GM12872 (cell line): Measurements from ENCODE around the gene ROR2.
A peak's percentile ranks its signal among the peaks of the same experiment; 100 is the strongest.

Source experiments
- CTCF ChIP-seq: IDR thresholded peaks from 3 replicates; pipeline ENCODE4 v1.5.1; 2011; ENCODE audit warnings: low read depth, mild to moderate bottlenecking, low read length, moderate library complexity; ENCODE audit not compliant: insufficient read depth

The ROR2 gene

GRCh38 chr9:91734371-91734981 is 215.6 kb downstream of the ROR2 start:
- TF ChIP-seq CTCF = peak; percentile 99

- no peak for TF ChIP-seq CTCF
Measured at GRCh38 chr9:91733006-91733624, 216.9 kb downstream of the ROR2 start.

GRCh38 chr9:91732187-91733005 is 217.6 kb downstream of the ROR2 start:
- TF ChIP-seq CTCF = no peak

DNA sequence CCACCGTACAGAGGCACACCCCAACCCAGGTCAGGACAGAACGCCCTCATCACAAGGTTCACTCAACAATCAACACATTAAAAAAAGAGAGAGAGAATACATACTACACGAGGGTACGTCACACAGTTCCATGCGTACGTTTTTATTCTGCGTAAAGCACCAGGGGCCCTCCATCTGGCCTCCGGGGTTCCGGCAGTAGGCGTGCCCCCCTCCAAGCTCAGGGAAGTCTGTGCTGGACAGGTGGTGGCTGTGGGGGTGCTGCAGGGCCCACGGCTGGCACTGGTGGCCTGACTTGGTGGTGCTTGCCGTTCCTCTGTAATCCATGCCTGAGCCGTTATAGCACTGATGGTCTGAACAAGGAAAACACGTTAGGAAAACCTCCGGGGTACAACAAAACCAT is 219.2 kb downstream of the ROR2 start:
- TF ChIP-seq CTCF = no peak

GRCh38 chr9:91729558-91729842 is 220.5 kb downstream of the ROR2 start:
- TF ChIP-seq CTCF = no peak

DNA sequence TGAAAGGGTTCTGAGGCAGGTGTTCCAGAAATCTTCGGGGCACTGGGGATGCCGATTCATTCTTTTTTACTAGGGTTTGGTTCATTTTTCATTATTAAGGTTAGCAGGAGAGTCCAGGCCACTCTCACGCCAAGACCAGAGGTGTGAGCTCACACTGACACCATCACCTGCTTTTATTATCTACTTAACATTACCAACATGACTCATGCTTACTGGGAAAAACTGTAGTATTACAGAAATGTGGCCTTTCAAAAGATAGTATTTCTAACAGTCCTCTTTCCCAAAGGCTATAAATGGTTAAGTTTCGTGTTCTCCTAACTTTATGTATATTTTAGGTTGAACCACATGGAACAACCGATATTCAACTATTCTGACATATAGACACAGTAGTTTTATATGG is 222.1 kb downstream of the ROR2 start:
- no peak for TF ChIP-seq CTCF

- peak; percentile 68; the same call in 2 of the 3 replicates for TF ChIP-seq CTCF
Measured at GRCh38 chr9:91727316-91727861, 222.6 kb downstream of the ROR2 start.
